Measurements from ENCODE around the gene ZNF771. TPM values are rescaled to one million over a fixed set of nuclear protein-coding genes. Genes with fewer than 3 reads are reported as not detected.

The ZNF771 gene
- total and polyA plus RNA-seq, 9 of the 15 experiments (the other 6 are each of a cell fraction or from before 2014, with no cell fraction given) = 1.5 to 12.6 (median 4.4) TPM

DNA sequence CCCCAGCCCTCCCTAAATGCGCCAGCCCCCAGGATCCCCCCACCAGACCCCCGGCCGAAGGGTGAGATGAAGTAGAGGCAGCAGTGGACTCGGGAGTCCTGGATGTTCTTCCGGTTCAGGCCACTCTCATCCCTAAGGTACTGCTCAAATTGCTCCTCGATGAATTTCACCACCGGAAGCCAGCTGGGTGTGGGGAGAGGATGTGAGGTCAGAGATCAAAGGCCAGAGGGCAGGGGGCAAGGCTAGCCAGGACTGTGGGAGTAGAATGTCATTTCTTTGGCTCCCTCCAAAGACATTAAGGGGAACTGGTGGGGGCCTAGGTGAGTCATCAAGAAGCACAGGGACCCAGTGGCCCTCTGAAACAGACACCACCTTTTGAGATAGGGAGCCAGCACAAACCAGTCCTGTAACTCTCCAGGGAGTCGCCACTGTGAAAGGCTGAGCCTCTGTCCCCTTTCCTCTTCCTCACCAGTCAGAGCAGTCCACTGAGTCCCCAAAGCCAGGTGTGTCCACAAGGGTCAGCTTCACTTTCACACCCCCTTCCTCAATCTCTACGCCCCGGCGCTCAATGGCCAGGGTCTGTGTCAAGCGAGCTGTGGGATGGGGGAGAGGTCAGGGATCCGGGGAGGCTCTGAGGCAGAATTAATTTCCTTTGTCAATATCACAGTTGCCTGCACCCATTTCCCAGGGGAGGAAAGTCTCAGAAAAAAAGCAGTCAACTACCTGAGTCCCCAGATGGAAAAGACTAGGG is 25.9 kb upstream of the ZNF771 start (continued):
- TF ChIP-seq ZNF785 (CRISPR knock-in tag; IDR thresholded peaks at IDR 0.05) (no peak), THRAP3 (IDR thresholded peaks at IDR 0.05; ENCODE audit: borderline replicate concordance) (no peak), KHSRP (IDR thresholded peaks at IDR 0.05) (no peak), ZBTB7A (IDR thresholded peaks at IDR 0.05; ENCODE audit: borderline replicate concordance, control insufficient read depth, low read depth, low read length) (peak; percentile 95), NR2C1 (IDR thresholded peaks at IDR 0.05) (peak; percentile 100), NR2C1 (tag; IDR thresholded peaks at IDR 0.05) (peak; percentile 100), TRIM24 (IDR thresholded peaks at IDR 0.05) (peak; percentile 36 to 74; a peak in 3 of 4 replicates), MEF2D (tag; conservative IDR thresholded peaks at IDR 0.05; ENCODE audit: low read depth) (peak; percentile 30; the same call in 1 of the 2 replicates), CBFA2T3 (IDR thresholded peaks at IDR 0.05) (peak; percentile 62), PHF8 (IDR thresholded peaks at IDR 0.05; ENCODE audit: borderline replicate concordance, low read length) (peak; percentile 33; the same call in 1 of the 2 replicates), SOX6 (IDR thresholded peaks at IDR 0.05) (0 out of 2 replicates have a peak, but pooled peaks have one; percentile 9), ZNF3 (CRISPR knock-in tag; IDR thresholded peaks at IDR 0.05) (0 out of 2 replicates have a peak, but pooled peaks have one; percentile 23), FOXA3 (CRISPR knock-in tag; conservative IDR thresholded peaks at IDR 0.05 in 1 of 2, IDR thresholded peaks at IDR 0.05 in 1 of 2) (peak; percentile 68 to 82; a peak in 3 of 4 replicates)
- TF ChIP-seq, protein P1, sequence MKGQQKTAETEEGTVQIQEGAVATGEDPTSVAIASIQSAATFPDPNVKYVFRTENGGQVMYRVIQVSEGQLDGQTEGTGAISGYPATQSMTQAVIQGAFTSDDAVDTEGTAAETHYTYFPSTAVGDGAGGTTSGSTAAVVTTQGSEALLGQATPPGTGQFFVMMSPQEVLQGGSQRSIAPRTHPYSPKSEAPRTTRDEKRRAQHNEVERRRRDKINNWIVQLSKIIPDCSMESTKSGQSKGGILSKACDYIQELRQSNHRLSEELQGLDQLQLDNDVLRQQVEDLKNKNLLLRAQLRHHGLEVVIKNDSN (CRISPR knock-in tag; IDR thresholded peaks at IDR 0.05) = no peak
- TF ChIP-seq, protein P2, sequence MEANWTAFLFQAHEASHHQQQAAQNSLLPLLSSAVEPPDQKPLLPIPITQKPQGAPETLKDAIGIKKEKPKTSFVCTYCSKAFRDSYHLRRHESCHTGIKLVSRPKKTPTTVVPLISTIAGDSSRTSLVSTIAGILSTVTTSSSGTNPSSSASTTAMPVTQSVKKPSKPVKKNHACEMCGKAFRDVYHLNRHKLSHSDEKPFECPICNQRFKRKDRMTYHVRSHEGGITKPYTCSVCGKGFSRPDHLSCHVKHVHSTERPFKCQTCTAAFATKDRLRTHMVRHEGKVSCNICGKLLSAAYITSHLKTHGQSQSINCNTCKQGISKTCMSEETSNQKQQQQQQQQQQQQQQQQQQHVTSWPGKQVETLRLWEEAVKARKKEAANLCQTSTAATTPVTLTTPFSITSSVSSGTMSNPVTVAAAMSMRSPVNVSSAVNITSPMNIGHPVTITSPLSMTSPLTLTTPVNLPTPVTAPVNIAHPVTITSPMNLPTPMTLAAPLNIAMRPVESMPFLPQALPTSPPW (CRISPR knock-in tag; IDR thresholded peaks at IDR 0.05) = peak; percentile 75
- TF ChIP-seq, protein P3, sequence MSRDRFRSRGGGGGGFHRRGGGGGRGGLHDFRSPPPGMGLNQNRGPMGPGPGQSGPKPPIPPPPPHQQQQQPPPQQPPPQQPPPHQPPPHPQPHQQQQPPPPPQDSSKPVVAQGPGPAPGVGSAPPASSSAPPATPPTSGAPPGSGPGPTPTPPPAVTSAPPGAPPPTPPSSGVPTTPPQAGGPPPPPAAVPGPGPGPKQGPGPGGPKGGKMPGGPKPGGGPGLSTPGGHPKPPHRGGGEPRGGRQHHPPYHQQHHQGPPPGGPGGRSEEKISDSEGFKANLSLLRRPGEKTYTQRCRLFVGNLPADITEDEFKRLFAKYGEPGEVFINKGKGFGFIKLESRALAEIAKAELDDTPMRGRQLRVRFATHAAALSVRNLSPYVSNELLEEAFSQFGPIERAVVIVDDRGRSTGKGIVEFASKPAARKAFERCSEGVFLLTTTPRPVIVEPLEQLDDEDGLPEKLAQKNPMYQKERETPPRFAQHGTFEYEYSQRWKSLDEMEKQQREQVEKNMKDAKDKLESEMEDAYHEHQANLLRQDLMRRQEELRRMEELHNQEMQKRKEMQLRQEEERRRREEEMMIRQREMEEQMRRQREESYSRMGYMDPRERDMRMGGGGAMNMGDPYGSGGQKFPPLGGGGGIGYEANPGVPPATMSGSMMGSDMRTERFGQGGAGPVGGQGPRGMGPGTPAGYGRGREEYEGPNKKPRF (IDR thresholded peaks at IDR 0.05; ENCODE audit: low read depth, low read length) = no peak
- TF ChIP-seq, protein P4, sequence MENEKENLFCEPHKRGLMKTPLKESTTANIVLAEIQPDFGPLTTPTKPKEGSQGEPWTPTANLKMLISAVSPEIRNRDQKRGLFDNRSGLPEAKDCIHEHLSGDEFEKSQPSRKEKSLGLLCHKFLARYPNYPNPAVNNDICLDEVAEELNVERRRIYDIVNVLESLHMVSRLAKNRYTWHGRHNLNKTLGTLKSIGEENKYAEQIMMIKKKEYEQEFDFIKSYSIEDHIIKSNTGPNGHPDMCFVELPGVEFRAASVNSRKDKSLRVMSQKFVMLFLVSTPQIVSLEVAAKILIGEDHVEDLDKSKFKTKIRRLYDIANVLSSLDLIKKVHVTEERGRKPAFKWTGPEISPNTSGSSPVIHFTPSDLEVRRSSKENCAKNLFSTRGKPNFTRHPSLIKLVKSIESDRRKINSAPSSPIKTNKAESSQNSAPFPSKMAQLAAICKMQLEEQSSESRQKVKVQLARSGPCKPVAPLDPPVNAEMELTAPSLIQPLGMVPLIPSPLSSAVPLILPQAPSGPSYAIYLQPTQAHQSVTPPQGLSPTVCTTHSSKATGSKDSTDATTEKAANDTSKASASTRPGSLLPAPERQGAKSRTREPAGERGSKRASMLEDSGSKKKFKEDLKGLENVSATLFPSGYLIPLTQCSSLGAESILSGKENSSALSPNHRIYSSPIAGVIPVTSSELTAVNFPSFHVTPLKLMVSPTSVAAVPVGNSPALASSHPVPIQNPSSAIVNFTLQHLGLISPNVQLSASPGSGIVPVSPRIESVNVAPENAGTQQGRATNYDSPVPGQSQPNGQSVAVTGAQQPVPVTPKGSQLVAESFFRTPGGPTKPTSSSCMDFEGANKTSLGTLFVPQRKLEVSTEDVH (IDR thresholded peaks at IDR 0.05; ENCODE audit: low read depth, partially characterized antibody) = no peak

All from K562 (cell line).